HG03060 (cell line): Measurements from ENCODE around the gene VPS36.
"Not testable (repeated sequence)": the region's sequence is repeated elsewhere in the genome, so short reads cannot be mapped to it uniquely, and the experiment has no call there.

Experiments used
- ATAC-seq: cut with Tn5 transposase; IDR thresholded peaks from one replicate; pipeline ENCODE4 v1.9.1; 2021; ENCODE audit warnings: low read depth, moderate number of reproducible peaks; ENCODE audit not compliant: unreplicated experiment

The VPS36 gene

GRCh38 chr13:52450012-52450792 lies at the start of gene VPS36:
TSS of gene VPS36 (minus strand) at chr13:52450634. CDS start at chr13:52450594, 40 bp downstream.
- ATAC-seq: peak; percentile 37

GRCh38 chr13:52497979-52498378 lies 47.5 kb upstream of the VPS36 start:
- peak; percentile 98 for ATAC-seq

- ATAC-seq: not testable (repeated sequence)
Observed at GRCh38 chr13:52494241-52494640, 43.8 kb upstream of the VPS36 start.

GRCh38 chr13:52491015-52491414 lies 40.6 kb upstream of the VPS36 start:
- ATAC-seq: not testable (repeated sequence)

- ATAC-seq: not testable (repeated sequence)
Observed at GRCh38 chr13:52488763-52489162, 38.3 kb upstream of the VPS36 start.

GRCh38 chr13:52487078-52487477 lies 36.6 kb upstream of the VPS36 start:
- not testable (repeated sequence) for ATAC-seq

GRCh38 chr13:52480677-52481428 lies 30.4 kb upstream of the VPS36 start:
- ATAC-seq: not testable (repeated sequence)

- ATAC-seq: not testable (repeated sequence)
Observed at GRCh38 chr13:52468487-52468886, 18.1 kb upstream of the VPS36 start.

GRCh38 chr13:52463526-52463925 lies 13.1 kb upstream of the VPS36 start:
- no peak for ATAC-seq

GRCh38 chr13:52461265-52461664 lies 10.8 kb upstream of the VPS36 start:
- no peak for ATAC-seq

GRCh38 chr13:52459668-52460067 lies 9.2 kb upstream of the VPS36 start:
- no peak for ATAC-seq

GRCh38 chr13:52455677-52456041 lies 5.2 kb upstream of the VPS36 start:
- ATAC-seq: peak; percentile 0

- peak; percentile 50 for ATAC-seq
Observed at GRCh38 chr13:52454820-52455676, 4.6 kb upstream of the VPS36 start, which contains the start of gene CKAP2. TSS of gene CKAP2 (plus strand) at chr13:52455478. CDS start at chr13:52455557, 79 bp downstream.

GRCh38 chr13:52454459-52454819 lies 4.0 kb upstream of the VPS36 start:
- no peak for ATAC-seq

GRCh38 chr13:52452470-52452869 lies 2.0 kb upstream of the VPS36 start:
- no peak for ATAC-seq

GRCh38 chr13:52451135-52451804 lies 836 bp upstream of the VPS36 start:
- no peak for ATAC-seq

GRCh38 chr13:52450793-52451116 lies 321 bp upstream of the VPS36 start:
- no peak for ATAC-seq

- no peak for ATAC-seq
Observed at GRCh38 chr13:52449331-52450011, 963 bp downstream of the VPS36 start.

GRCh38 chr13:52447815-52448552 lies 2.5 kb downstream of the VPS36 start:
- no peak for ATAC-seq
